ENCODE results near the gene TRPC4AP. TPM values are rescaled to one million over a fixed set of nuclear protein-coding genes. Genes with fewer than 3 reads are reported as not detected.

The TRPC4AP gene
- total RNA-seq, 1 experiment from 2014 or later, result 48.6 TPM

DNA sequence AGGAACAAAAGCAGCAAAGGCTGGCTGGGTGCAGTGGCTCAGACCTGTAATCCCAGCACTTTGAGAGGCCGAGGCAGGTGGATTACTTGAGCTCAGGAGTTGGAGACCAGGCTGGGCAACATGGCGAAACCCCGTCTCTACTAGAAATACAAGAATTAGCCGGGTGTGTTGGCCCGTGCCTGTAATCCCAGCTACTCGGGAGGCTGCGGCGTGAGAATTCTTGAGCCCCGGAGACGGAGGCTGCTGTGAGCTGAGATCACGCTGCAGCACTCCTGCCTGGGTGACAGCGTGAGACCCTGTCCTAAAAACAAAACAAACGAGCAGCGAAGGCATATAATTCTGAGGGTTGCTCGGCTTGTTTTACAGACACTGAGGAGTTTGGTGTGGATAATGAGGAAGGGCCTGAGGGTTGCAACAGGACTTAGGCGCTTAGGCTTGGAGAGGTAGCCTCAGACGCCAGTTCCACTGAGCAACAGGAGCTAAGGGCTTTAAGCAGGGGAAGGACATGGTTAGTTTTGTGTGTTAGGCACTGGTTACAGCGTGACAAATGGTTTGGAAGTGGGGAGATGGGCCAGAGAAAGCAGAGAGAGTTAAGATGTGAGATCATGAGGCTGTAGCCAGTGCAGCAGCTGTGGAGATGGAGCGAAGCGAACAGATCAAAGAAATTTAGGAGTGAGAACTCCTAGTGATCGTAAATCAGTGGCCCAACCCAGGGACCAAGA lies 135.7 kb downstream of the TRPC4AP start:
- ATAC-seq (no peak), DNase-seq (ENCODE audit: low read depth, low spot score) (no peak)
- CTCF ChIA-PET, result interaction anchor here (3.3 kb wide), 1 partner anchor 82 kb away, joined by 26 read pairs; the partner anchor contains the start of gene ACSS2
- no peaks in the 10 kb centered on the region for H3K9me3 ChIP-seq (ENCODE audit: control insufficient read depth in 1 of 2, insufficient read depth in 1 of 2, low read depth in 1 of 2, low read length in 2 of 2)
- H3K9ac ChIP-seq (ENCODE audit: low read length), result no peak overlapping the region
- H3K4me1 ChIP-seq (ENCODE audit: control insufficient read depth in 1 of 2, insufficient read depth in 2 of 2, low read length in 2 of 2), result peaks cover 7 to 24% of the 10 kb centered on the region in 2 experiments
- intact Hi-C loops (cut with micrococcal nuclease), result no loop called here
- H3K4me3 ChIP-seq (replicated peaks in 1 of 2; ENCODE audit: low read depth in 1 of 2, low read length in 2 of 2), result no peak overlapping the region
- POLR2A ChIA-PET, result interaction anchor here (1.1 kb wide), 1 partner anchor 81 kb away, joined by 7 read pairs; the partner anchor contains the start of gene ACSS2
- H3K27ac ChIP-seq (ENCODE audit: low read depth, low read length), result no peak overlapping the region
- TF ChIP-seq ZNF274 (IDR thresholded peaks at IDR 0.05; ENCODE audit: low read depth, low read length) (no peak), FOSL1 (IDR thresholded peaks at IDR 0.05; ENCODE audit: low read depth) (no peak), ZFX (IDR thresholded peaks at IDR 0.05) (no peak), EZH2 (IDR thresholded peaks at IDR 0.05) (no peak), SRF (IDR thresholded peaks at IDR 0.05; ENCODE audit: low read depth) (no peak), CBX3 (IDR thresholded peaks at IDR 0.05; ENCODE audit: low read depth) (no peak)
- TF ChIP-seq, protein P1, sequence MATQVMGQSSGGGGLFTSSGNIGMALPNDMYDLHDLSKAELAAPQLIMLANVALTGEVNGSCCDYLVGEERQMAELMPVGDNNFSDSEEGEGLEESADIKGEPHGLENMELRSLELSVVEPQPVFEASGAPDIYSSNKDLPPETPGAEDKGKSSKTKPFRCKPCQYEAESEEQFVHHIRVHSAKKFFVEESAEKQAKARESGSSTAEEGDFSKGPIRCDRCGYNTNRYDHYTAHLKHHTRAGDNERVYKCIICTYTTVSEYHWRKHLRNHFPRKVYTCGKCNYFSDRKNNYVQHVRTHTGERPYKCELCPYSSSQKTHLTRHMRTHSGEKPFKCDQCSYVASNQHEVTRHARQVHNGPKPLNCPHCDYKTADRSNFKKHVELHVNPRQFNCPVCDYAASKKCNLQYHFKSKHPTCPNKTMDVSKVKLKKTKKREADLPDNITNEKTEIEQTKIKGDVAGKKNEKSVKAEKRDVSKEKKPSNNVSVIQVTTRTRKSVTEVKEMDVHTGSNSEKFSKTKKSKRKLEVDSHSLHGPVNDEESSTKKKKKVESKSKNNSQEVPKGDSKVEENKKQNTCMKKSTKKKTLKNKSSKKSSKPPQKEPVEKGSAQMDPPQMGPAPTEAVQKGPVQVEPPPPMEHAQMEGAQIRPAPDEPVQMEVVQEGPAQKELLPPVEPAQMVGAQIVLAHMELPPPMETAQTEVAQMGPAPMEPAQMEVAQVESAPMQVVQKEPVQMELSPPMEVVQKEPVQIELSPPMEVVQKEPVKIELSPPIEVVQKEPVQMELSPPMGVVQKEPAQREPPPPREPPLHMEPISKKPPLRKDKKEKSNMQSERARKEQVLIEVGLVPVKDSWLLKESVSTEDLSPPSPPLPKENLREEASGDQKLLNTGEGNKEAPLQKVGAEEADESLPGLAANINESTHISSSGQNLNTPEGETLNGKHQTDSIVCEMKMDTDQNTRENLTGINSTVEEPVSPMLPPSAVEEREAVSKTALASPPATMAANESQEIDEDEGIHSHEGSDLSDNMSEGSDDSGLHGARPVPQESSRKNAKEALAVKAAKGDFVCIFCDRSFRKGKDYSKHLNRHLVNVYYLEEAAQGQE (IDR thresholded peaks at IDR 0.05; ENCODE audit: low read depth), result no peak
- TF ChIP-seq, protein P2, sequence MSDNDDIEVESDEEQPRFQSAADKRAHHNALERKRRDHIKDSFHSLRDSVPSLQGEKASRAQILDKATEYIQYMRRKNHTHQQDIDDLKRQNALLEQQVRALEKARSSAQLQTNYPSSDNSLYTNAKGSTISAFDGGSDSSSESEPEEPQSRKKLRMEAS (IDR thresholded peaks at IDR 0.05), result no peak
- H3K36me3 ChIP-seq (ENCODE audit: control insufficient read depth in 1 of 2, insufficient read depth in 2 of 2, low read length in 2 of 2), result 0 out of 4 replicates have a peak, but pooled peaks cover 0 to 2% of the 10 kb centered on the region in 2 experiments
- RAD21 ChIA-PET (ENCODE audit: low non-redundant PET in 1 of 2, low total read pairs in 2 of 2, uncharacterized antibody in 2 of 2, unreplicated experiment in 2 of 2), result no interaction called here
- no peaks in the 10 kb centered on the region for H3K9me2 ChIP-seq (ENCODE audit: insufficient read depth)
- H4K20me1 ChIP-seq (ENCODE audit: insufficient read depth), result no peaks in the 10 kb centered on the region
- H3K4me2 ChIP-seq (ENCODE audit: low read length), result no peak overlapping the region
- BruUV-seq (replicated peaks), result no TSS peak
- peaks cover 15% of the 10 kb centered on the region for H3K79me2 ChIP-seq (ENCODE audit: insufficient read depth, low read length)
- no peaks in the 10 kb centered on the region for H3K27me3 ChIP-seq (ENCODE audit: insufficient read depth, low read length)
- no peak overlapping the region for H2AFZ ChIP-seq (ENCODE audit: low read depth, low read length, poor library complexity, severe bottlenecking)
